GM21717 (cell line): ENCODE results near the gene TP73.
A peak's percentile ranks its signal among the peaks of the same experiment; 100 is the strongest.

Experiments used
- ATAC-seq: cut with Tn5 transposase; IDR thresholded peaks from one replicate; pipeline ENCODE4 v1.9.1; 2021; ENCODE audit warnings: mild to moderate bottlenecking, moderate library complexity; ENCODE audit not compliant: unreplicated experiment

Gene TP73

DNA sequence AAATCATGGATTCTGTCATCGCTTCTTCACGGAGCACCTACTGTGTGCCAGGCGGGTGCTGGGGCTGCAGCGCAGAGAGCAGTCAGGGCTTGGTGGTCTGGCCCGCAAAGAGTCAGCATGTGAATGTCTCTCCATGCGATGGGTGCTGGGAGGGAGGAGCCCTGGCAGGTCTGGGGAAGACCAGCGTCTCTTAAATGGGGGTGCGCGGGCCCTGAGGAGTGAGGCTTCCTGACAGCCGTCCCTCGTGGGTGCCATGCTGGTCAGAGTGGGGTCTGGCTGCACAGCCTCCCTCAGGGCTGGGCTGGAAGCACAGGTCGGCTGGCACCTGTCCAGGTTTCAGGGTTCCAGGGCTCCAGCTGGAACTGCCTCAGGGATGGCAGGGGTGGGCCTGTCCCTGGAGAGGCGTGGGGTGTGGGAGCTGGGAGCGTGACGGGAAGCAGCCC lies 18.5 kb downstream of the TP73 start:
- ATAC-seq, result no peak

DNA sequence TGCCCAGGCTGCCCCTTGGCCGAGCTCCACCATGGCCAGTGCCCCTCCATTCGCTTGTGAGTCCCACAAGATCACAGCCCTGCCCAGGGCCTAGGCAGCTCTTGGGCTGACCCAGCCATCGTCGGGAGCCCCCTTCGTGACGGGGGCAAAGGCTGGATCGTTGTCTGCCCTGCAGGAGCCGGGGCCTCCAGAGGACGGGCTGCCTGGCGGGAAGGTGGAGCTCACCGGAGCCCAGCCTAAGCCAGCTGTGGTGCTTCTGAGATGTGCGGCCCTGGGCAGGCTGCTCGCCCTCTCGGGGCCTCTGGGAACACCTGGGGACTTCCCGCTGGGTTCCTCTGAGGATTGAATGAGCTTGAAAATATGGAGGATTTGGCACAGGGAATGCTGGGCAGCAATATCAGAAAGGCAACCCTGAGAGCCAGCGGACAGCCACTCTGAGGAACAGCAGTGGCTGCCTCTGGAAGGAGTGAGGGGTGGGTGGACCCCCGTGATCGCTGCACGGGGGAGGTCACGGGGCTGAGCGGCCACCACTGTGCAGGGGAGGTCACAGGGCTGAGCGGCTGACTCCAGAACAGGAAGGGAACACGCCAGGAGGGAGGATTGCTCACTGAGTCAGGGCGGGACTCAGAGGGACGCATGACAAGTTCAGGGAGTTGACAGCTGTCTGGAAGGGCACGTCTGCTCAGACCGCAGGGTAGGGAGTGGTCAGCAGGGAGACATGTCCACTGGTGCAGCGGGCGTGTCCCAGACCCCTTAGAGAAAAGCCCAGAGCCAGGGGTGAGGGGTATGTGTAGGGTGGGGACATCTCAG lies 19.3 kb downstream of the TP73 start:
- ATAC-seq, result no peak

DNA sequence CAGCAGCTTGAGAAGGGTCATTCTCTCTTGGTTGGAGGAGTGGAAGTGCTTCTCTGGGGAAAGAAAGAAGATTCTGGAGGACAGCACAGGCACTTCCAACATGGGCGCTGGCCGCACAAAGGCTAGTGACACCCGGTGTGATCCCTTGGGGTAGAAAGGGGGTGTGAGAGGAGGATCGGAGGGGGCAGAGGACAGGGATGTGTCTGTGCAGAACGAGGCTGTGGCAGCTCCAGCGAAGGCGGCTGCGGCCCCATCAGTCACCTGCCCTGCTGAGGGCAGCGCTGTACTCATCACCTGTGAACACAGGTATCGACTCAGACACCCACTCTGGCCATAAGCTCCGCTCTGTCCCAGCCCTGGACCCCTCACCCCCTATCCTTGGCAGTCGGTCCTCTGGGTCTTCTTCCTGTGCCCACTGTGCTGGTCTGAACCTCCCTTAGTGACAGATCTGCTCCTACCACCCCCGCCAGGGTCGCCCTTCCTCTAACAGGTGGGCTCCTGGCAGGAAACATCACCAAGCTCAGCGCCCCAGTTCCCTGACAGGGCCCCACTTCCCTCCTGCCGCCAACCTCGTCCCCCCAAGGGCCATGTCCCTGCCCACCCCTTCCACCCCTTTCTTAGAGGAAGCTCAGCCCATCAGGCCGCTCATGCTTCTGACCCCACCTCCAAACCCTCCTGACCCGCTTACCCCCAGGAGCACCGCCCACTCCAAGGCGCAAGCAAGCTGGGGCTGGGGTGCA lies 20.1 kb downstream of the TP73 start:
- no peak for ATAC-seq

DNA sequence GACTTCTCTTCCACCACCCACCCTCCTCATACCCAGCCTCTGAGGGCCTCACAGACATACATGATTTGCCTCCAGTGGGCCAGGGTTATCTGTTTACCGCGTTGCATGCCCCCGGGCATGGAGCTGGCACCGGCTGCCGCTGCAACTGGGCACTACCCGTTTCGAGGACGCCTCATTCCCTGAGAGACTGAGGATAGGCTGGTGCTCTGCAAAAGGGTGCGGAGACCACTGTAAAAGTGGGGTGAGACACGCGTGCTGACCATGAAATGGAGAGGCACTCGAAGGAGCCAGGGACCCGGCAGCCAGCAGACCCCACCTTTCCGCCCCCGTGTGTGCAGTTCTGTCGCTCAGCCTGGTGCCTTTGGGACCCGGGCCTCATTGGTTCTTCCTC lies 20.6 kb downstream of the TP73 start:
- ATAC-seq, result no peak

DNA sequence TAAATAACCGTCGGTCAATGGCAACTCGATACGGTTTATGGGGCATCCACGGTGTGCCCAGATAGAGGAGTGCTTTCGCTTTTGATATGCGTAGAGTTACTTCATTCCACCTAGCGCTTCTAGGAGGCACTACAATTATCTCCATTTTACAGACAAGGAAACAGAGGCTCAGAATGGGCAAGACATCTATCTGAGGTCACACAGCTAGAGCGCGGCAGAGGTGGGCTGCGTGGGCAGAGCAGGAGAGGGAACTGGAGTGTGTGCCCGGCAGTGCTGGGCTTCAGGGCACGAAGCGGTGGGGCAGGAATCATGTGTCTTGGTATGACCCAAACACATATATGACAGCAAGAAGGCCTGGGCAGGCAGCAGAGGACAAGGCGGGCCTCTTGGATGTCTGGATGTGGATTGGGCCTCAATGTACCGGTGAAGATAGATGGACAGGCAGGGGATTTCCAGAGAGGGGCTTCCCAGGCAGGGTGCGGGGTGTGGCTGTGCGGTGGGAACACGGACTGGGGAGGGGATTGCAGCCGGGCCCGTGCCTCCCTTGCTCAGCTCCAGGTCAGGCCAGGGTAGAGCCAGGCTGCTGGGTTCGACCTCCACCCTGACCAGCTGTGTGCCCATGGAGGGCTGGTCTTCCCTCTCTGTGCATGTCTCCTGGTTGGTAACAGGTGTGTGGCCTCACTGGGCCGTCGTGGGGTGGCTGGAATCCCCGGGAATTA lies 21.2 kb downstream of the TP73 start:
- no peak for ATAC-seq

DNA sequence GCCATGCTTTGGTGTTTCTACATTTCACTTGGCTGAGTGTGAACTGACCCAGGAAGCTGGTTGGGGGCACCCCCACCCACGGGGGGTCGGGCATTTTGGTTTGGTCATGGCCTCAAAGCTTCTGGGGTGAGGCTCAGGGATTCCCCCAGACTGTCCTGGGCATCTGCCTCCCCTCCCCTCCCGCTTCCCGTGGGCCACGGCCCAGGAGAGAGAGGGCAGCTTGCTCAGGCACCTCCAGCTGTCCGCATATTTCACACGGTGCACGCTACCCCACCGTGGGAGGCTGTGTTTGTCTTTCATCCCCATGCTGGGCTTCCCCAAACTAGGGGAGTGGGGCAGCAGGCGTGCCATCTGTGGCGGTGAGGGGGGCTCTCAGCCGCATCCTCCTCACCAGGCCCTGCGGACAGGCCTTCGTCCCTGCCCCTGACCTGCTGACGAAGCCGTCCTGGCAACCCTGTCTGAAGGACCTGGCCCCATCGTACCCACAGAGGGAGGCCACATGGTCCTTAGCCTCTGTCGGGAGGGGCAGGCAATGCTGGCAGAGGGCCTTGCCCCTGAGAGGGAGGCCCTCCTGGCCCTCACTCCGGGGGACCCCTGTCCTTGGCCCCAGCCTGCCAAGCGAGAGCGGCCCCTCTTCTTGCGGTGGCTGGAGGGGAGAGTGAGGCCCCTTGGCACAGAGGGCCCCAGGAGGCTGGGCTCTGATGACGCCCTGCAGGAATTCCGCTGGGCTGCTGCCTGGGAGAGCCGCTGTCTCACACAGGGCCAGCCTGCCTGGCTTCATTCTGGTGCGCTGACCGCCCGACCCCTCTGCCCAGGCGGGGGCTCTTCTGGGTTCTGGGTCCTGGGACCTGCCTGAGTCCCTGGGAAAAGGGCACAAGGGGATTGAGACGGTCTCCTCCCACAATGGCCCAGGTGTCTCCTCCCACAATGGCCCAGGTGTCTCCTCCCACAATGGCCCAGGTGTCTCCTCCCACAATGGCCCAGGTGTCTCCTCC lies 22.1 kb downstream of the TP73 start:
- ATAC-seq, result no peak

DNA sequence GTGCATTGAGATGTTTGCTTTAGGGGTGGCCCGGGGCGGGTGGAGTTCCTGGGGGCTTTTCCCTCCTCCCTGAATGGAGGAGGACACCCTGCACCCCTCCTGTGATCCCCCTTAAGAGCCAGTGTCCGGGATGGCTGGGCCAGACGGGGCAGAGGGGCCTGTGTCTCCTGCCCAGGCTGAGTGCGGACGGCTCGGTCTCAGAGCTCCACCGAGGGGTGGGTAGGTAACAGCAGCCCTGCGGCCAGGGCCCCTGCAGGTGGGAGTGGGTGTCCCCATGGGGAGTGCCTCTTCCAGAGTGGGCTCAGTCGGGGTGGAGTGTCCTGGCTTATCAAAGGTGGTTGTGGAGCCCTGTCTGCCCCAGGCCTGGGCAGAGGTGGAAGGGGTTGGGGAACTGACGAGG lies 23.1 kb downstream of the TP73 start:
- no peak for ATAC-seq

DNA sequence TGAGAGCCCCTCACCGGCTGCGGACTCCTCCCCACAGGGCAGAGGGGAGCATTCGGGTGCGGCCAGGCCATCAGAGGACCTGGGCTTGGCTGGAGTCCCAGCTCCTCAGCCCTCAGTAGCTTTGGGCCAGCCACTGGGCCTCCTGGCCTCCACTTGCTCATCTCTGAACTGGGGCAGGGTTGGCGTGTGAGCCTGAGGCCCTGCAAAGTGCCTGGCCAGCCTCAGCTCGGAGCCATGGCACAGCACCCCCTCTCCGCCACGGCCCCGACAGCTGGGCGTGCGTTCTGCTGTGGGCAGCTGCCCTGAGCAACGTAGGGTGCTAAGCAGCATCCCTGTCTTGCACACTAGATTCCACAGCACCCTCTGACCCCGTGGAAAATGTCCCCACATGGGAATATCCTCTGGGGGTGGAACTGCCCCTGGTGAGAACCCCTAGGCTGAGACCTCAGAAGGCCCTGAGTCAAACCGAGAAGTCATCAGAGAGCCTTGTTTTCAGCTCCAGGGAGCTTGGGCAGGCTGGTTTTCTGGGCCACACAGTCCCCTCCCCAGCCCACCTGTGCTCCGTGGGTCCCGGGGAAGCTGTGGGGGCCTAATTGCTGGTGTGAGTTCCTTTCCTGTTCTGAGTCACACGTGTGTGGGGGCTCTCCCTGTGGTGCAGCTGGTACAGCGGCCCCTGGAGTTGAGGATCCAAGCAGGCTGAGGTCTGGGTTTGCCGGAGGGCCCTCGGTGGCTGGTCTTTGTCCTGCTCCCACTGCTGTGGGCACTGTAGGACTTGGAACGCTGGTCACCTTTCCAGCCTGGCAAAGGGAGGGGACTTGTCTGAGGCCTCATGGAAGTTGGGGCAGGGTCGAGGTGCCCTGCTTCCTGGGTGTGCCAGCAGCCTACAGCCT lies 24.5 kb downstream of the TP73 start:
- peak; percentile 61 for ATAC-seq

DNA sequence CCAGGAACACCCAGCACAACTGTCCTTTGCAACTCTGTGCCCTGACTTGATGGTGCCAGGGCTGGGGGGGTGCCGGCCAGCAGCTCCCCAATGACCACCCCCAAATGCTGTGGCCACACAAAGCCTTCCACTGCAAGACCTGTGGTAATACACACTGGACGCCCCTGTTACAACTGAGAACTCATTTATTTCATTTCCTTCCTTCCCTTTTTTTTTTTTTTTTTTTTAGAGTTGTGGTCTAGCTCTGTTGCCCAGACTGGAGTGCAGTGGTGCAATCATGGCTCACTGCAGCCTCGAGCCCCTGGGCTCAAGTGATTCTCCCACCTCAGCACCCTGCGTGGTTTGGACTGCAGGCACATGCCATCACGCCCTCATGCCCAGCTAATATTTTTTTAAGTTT lies 25.2 kb downstream of the TP73 start:
- peak; percentile 0 for ATAC-seq

DNA sequence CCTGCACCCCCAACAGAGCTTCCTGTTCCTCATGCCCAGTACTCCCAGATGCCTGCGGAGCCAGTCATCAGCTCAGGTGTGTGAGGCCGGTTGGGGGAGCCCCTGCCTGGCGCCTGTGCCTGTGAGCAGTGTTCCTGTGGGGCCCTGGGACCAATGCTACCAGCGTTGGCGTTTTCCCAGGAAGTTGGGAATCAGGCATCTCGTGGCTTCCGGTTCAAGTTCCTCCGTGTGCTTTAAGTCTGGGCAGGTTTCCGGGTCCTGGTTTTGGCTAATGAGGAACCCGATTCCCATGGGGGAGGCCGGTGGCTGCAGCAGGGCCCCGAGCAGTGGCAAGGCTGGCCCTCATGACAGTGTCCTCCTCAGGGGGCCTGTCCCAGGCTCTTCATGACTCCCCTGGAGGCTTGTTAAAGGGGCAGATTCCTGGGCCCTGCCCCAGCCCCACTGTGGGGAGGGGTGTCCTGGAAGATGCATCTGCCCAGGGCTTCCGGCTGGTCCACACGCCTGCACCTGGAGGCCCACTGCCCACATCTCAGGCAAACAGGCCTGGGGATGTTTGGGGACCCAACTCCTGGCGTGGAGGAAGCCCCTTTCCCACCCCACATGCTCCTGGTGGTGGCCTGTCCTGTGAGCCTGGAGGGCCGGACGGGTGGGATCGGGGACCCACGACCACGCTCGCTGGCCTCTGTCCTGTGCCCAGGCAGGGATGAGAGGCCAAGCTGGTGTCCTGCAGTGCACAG lies 26.2 kb downstream of the TP73 start:
- ATAC-seq, result no peak

DNA sequence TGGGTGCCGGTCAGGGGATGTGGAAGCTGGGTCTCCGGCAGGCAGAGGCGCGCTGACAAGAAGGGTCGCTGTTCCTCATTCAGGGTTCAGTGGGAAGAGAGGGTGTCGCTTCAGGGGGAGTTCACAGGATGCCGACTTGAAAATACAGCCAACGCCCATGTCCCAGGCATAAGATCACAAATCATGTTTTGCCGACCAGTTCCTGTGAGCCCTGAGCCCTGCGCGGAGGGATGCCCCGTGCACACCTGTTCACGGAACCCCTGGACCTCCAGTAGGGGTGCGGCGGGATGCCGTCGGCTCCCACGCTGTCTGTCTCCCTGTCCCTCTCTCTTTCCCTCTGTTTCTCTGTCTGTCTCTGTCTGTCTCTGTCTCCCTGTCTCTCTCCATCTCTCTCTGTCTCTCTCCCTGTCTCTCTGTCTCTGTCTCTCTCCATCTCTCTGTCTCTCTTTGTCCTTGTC lies 26.8 kb downstream of the TP73 start:
- no peak for ATAC-seq

DNA sequence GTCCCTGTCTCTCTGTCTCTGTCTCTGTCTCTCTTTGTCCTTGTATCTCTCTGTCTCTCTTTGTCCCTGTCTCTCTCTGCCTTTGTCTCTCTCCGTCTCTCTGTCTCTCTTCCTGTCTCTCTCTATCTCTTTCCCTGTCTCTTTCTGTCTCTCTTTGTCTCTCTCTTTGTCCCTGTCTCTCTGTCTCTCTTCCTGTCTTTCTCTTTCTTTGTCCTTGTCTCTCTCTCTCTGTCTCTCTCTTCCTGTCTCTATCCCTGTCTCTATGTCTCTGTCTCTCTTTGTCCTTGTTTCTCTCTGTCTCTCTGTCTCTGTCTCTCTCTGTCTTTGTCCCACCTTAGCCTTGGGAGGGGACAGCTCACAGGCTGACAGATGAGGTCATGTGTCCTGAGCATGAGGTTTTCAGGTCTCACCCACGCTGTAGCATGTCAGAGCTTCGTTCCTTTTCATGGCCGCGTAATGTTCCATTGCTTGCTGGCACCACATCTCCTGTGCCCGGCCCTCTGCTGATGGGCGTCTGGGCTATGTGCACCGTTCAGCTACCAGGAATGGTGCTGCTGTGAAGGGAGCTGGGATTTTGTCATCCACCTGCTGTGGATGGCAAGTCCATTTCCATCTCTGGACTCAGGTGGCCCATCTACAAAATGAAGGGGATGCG lies 27.6 kb downstream of the TP73 start:
- ATAC-seq, result no peak

DNA sequence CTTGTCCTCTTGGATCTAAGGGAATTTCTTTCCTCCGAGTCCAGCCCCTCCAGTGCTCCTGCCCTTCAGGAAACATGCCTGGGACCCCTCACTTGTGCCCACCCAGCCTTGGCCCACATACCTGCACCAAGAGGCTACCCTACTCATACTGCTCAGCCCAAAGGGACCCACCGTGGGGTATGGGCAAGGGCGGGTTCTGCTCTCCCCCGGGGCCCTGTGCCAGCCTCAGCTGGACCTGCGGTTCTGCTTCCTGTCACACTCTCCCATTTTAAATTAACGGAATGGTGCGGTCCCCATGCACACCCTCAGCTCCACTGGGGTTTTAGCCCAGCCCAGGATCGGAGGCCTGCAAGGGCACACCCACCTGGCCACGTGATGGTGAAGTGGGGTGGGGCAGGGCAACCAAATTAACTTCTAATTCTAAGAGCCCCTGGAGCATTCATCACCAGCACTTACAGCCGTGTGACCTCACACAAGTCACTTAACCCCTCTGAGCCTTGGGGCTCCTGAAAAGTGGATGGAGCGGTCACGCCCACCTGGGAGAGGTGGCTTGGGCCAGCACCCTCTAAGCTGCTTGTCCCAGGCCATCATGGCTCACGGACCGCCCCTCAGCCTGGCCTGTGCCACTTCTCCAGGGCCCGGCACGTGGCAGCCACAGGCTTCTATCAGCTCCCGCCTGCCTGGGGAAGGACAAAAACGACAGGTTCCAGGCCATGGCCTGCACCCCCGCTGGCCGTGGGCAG lies 28.3 kb downstream of the TP73 start:
- ATAC-seq, result no peak

DNA sequence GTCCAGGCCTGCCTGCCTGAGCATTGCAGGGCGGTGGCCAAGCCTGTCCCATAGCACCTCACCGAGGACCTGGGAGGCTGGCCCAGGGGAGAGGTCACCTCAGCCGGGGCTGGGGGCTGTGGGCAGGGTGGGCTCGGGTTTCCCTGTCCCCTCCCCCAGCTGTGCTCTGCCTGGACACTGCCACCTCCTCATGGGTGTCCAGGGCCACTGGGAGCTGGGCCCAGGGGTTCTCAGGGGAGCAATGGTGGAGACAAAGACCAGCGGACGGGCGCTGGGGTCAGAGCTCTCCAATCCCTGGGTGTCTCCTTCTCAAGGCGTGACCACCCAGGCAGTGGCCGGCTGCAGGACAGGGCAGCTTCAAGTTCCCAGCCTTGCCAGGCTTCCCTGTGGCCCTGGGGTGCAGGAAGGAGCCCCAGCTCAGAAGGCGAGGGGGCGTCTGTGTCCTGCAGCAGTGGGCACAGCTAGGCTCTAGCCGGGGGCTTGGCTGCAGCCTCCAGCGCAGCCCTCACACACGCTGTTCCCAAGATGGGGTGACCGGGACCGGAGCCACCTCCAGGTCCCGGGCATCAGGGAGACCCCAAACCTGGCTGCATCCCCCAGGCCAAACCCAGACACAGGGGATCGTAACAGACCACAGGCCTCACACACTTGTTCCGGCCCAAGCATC lies 29.0 kb downstream of the TP73 start:
- ATAC-seq, result no peak

DNA sequence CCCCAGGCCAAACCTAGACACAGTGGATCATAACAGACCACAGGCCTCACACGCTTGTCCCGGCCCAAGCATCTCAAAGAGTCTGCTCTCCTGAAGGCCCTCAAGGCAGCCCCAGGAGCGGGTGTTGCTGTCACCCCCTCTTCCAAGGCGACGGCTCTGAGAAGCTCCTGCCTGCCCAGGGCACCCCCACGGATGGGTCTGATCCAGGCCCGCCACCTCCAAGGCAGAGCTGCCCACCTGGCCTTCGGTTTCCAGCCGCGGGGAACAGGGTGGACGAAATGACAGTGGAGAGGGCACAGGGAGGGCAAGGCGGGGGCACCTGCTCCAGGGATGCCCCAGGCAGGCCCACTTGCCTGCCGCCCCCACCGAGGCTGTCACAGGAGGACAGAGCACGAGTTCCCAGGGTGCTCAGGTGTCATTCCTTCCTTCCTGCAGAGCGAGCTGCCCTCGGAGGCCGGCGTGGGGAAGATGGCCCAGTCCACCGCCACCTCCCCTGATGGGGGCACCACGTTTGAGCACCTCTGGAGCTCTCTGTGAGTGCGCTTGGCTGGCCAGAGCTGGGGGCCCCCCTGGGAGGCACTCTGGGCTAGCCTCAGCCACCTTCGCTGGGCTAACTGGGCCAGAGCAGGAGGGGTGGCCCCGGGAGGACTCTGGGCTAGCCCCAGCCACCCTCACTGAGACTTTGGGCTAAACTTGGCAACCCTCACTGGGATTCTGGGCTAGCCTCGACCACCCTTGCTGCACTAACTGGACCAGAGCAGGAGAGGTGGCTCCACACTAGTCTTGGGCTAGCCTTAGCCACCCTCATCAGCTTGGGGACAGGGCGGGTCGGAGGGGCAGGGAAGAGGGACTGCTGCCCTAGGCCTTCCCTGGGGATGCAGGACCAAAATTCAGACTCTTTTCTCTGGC lies 29.8 kb downstream of the TP73 start:
- ATAC-seq, result no peak

DNA sequence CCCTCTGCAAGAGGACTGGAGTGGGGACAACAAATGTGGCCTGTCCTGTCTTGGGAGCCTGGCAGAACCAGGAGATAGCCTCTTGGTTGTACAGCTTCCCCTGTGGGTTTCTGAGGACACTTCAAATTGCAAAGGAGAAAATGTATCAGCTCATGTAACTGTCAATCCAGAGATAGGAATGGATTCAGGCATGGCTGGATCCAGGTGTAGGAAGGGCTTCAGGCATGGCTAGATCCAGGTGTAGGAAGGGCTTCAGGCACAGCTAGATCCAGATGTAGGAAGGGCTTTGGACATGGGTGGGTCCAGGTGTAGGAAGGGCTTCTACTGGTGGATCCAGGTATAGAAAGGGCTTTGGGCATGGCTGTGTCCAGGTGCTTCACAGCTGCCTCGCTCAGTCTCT lies 30.9 kb downstream of the TP73 start:
- ATAC-seq, result no peak
